ENCODE results near the gene TSC1.

TSC1 gene

DNA sequence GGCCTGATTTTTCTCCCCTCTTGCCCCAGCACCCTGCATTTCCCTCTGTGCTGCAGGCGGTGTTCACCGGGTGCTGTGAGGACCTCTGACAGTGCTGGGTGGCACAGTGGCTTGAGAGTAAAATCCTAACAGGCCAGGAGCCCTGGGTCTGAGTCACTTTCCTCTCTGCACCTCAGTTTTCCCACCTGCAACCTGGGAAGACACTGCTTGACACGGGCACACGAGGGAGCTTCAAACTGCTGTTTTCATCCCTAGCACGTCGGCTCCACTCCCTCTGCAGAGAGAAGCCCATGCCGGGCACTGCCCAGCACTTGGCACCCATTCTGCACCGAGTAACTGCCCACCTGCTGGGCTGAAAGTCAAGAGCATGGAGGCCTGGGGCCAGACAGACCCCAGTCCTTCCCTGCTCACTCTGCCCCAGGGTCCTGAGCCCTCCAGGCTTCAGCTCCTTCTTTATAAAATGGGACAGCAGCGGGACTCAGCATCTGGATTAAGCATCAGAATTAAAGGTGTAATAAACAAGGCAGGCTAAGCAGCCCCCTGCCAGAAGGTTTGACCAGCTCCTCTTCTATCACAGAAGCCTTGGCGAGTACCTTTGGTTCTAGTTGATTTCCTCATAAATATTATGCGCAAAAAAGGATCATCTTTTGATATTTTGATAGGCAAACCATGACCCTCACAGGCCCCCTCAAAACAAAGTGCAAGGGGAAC is 39.2 kb upstream of the TSC1 start:
- TF ChIP-seq CTCF (IDR thresholded peaks at IDR 0.05; ENCODE audit: low read depth, low read length): no peak
- H3K4me3 ChIP-seq (ENCODE audit: low read depth, low read length): no peak overlapping the region

- no peak for TF ChIP-seq CTCF (IDR thresholded peaks at IDR 0.05; ENCODE audit: low read depth, low read length)
- H3K4me3 ChIP-seq (ENCODE audit: low read depth, low read length): no peak overlapping the region
These were observed 38.0 kb upstream of the TSC1 start for GRCh38 chr9:132982458-132982857.

- TF ChIP-seq CTCF (IDR thresholded peaks at IDR 0.05; ENCODE audit: low read depth, low read length): no peak
- no peak overlapping the region for H3K4me3 ChIP-seq (ENCODE audit: low read depth, low read length)
These were observed 35.7 kb upstream of the TSC1 start for GRCh38 chr9:132980157-132980556.

DNA sequence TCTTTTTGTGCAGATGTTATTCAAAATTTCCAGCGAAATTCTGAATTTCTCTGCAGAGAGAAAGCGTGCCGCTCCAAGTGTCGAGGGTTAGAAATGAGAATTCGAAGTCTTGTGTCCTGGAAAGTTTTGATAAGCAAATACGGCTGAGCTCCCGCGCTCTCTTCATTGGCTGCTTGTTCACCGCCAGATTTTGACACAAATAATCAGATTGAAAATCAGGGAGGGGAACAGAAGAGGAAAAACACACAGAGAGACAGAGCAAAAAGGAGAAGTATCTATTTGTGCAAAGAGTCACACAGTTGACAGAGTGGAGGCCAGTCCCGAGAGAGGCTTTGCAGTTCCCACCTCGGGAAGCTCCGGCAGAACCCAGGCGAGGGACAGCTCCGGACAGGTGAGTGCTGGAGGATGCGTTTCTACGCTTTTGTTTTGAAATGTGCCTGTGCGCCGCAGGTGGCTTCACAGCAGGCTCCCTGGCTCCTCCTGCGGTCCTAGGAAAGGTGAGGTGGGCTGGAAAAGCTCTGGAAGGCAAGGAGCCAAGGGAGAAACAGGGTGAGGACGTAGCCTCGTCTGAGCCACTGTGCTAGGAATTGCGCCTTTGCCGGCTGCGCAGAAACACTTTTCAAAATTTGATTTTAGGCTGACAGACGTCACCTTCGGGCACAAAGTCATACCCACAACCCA is 34.2 kb upstream of the TSC1 start, which contains the start of gene GFI1B:
TSS of gene GFI1B (plus strand) at position 244 of the 681 bp plus-strand sequence. CDS start 7,985 bp downstream, outside the sequence.
- no peak within 1 kb of the TSS for H3K4me3 ChIP-seq (ENCODE audit: low read depth, low read length)
- TF ChIP-seq CTCF (IDR thresholded peaks at IDR 0.05; ENCODE audit: low read depth, low read length): no peak

DNA sequence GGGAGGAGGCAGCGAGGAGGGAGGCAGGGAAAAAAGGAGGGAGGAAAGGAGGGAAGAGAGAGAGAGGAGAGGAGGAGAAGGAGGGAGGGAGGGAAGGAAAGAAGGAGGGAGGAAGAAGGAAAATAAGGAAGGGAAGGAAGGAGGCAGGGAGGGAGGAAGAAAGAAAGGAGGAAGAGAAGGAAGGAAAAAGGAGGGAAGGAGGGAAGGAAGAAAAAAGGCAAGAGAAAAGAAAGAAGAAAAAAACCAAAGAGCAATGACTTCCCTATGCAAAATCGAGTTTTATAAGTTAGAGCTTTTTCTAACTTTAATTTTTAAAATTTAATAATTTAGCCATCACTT is 33.7 kb upstream of the TSC1 start:
- no peak for TF ChIP-seq CTCF (IDR thresholded peaks at IDR 0.05; ENCODE audit: low read depth, low read length)

GRCh38 chr9:132976571-132976970 is 32.2 kb upstream of the TSC1 start:
- no peak for TF ChIP-seq CTCF (IDR thresholded peaks at IDR 0.05; ENCODE audit: low read depth, low read length)
- no peak overlapping the region for H3K4me3 ChIP-seq (ENCODE audit: low read depth, low read length)

More for the DNA sequence above, 33.7 kb upstream of the TSC1 start:
- no peak overlapping the region for H3K4me3 ChIP-seq (ENCODE audit: low read depth, low read length)

DNA sequence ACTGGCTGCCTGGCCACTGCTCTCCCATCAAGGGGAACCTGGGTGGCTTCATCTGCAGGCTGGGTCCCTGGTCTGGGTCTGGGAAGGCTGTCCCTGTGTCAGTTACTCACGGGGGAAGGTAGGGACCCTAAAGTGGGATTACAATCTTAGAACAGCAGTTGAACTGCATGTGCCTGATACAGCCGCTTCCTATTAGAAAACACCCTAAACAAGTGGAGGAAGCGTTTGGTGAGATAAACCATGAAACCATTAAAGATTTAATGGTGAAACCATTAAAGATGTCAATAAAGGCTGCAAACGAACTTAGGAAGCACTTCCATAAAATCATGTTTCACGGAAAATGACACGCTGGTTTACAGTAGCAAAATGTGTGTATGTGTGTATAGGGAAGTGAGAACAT is 31.5 kb upstream of the TSC1 start:
- H3K4me3 ChIP-seq (ENCODE audit: low read depth, low read length): no peak overlapping the region
- TF ChIP-seq CTCF (IDR thresholded peaks at IDR 0.05; ENCODE audit: low read depth, low read length): no peak

All from WI38 (cell line).